Measurements from ENCODE around the gene GALM. TPM values are rescaled to one million over a fixed set of nuclear protein-coding genes. Genes with fewer than 3 reads are reported as not detected.
"Not testable (repeated sequence)": the region's sequence is repeated elsewhere in the genome, so short reads cannot be mapped to it uniquely, and the experiment has no call there.

The GALM gene
- total RNA-seq, 1 experiment from 2014 or later = 20.5 TPM

DNA sequence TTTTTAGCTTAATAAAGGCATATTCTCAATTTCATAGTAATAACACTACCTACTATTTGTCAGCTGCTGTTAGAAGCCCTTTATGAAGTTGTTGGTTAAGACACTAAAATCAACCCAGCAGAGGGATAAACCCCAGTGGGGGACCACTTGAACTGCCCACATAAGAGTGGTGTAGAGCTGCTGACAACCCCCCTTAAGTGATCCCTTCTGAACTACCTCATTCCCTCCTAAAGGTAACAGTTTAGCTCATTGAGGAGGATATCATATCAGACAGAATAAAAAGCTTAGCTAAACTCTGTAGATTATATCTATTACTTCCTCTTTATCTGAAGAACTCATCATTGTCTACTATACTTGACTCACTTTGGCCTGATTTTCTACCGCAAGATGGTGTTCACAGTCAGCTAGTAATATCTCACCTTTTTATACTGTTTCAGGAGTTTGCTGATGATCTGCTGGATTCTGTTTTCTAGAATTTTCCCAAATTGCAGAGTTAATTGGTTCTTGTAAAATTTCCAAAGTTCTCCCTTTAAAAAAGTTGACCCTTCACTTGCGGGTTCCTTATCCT, 16.2 kb downstream of the GALM start:
- in situ Hi-C loops (cut with HindIII; ENCODE audit: low pct_unique_long_range_greater_than_20kb, low sequenced_read_pairs) (no loop called here), intact Hi-C loops (cut with micrococcal nuclease; ENCODE audit: unreplicated experiment) (no loop called here)
- BruUV-seq (replicated peaks) = no TSS peak
- CTCF ChIA-PET = no interaction called here
- Histone ChIP-seq H3K9me3 (ENCODE audit: control insufficient read depth, insufficient read depth, low read depth, low read length) (no peaks in the 10 kb centered on the region), H3K4me3 (ENCODE audit: low read depth in 2 of 2, low read length in 2 of 2) (no peak overlapping the region), H3K27ac (ENCODE audit: low read length) (no peak overlapping the region), H3K36me3 (ENCODE audit: control insufficient read depth, insufficient read depth, low read length) (no peaks in the 10 kb centered on the region), H3K27me3 (ENCODE audit: control insufficient read depth, insufficient read depth, low read length) (no peaks in the 10 kb centered on the region), H3K4me1 (ENCODE audit: control insufficient read depth, insufficient read depth, low read length) (0 out of 2 replicates have a peak, but pooled peaks cover 6% of the 10 kb centered on the region)
- TF ChIP-seq SIN3A (IDR thresholded peaks at IDR 0.05; ENCODE audit: borderline replicate concordance, insufficient read depth, low read depth, low read length) (no peak), POLR2AphosphoS5 (IDR thresholded peaks at IDR 0.05; ENCODE audit: low read depth, low read length) (no peak), CTCF (IDR thresholded peaks at IDR 0.05) (no peak), TCF7L2 (IDR thresholded peaks at IDR 0.05; ENCODE audit: low read depth, low read length) (no peak)
- TF ChIP-seq, protein P1, sequence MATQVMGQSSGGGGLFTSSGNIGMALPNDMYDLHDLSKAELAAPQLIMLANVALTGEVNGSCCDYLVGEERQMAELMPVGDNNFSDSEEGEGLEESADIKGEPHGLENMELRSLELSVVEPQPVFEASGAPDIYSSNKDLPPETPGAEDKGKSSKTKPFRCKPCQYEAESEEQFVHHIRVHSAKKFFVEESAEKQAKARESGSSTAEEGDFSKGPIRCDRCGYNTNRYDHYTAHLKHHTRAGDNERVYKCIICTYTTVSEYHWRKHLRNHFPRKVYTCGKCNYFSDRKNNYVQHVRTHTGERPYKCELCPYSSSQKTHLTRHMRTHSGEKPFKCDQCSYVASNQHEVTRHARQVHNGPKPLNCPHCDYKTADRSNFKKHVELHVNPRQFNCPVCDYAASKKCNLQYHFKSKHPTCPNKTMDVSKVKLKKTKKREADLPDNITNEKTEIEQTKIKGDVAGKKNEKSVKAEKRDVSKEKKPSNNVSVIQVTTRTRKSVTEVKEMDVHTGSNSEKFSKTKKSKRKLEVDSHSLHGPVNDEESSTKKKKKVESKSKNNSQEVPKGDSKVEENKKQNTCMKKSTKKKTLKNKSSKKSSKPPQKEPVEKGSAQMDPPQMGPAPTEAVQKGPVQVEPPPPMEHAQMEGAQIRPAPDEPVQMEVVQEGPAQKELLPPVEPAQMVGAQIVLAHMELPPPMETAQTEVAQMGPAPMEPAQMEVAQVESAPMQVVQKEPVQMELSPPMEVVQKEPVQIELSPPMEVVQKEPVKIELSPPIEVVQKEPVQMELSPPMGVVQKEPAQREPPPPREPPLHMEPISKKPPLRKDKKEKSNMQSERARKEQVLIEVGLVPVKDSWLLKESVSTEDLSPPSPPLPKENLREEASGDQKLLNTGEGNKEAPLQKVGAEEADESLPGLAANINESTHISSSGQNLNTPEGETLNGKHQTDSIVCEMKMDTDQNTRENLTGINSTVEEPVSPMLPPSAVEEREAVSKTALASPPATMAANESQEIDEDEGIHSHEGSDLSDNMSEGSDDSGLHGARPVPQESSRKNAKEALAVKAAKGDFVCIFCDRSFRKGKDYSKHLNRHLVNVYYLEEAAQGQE (IDR thresholded peaks at IDR 0.05; ENCODE audit: insufficient read depth in 1 of 2, low read depth in 2 of 2, low read length in 1 of 2) = no peak
- DNase-seq (ENCODE audit: low read depth, low spot score) = no peak
- no peak for ATAC-seq
- POLR2A ChIA-PET = interaction anchor here (0.7 kb wide), 1 partner anchor 11 kb away, joined by 11 read pairs; no protein-coding TSS in a partner anchor

DNA sequence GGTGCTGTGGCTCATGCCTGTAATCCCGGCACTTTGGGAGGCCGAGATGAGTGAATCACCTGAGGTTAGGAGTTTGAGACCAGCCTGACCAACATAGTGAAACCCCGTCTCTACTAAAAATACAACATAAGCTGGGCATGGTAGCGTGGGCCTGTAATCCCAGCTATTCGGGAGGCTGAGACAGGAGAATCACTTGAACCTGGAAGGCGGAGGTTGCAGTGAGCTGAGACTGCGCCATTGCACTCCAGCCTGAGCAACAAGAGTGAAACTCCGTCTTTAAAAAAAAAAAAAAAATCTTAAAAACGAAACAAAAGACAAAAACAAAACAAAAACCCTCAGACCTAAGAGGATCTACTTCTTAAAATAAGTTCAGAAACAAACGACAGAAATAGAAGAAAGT, 16.7 kb downstream of the GALM start:
- DNase-seq (ENCODE audit: low read depth, low spot score); H3K36me3 ChIP-seq (ENCODE audit: control insufficient read depth, insufficient read depth, low read length); in situ Hi-C loops (cut with HindIII; ENCODE audit: low pct_unique_long_range_greater_than_20kb, low sequenced_read_pairs); CTCF ChIA-PET; H3K27me3 ChIP-seq (ENCODE audit: control insufficient read depth, insufficient read depth, low read length); ATAC-seq; intact Hi-C loops (cut with micrococcal nuclease; ENCODE audit: unreplicated experiment); H3K27ac ChIP-seq (ENCODE audit: low read length); H3K4me3 ChIP-seq (ENCODE audit: low read depth in 2 of 2, low read length in 2 of 2); H3K4me1 ChIP-seq (ENCODE audit: control insufficient read depth, insufficient read depth, low read length); BruUV-seq (replicated peaks); H3K9me3 ChIP-seq (ENCODE audit: control insufficient read depth, insufficient read depth, low read depth, low read length): not testable (repeated sequence)
- POLR2A ChIA-PET = interaction anchor here (0.7 kb wide), 1 partner anchor 11 kb away, joined by 11 read pairs; no protein-coding TSS in a partner anchor

DNA sequence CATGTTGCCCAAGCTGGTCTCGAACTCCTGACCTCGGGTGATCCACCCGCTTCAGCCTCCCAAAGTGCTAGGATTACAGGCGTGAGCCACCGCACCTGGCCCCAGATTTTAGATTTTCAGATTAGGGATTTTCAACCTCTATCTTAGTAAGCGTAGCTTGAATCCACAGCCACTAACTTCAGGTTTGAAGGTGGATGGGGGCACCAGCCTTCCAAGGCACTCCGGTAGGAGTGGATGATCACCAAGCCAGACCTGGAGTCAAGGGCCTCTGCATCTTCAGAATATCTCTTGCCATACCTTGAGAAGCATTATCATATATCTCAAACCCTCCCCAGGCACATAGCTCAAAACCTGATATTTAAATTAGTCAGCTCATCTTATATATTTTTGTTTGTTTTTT, 17.9 kb downstream of the GALM start:
- no peaks in the 10 kb centered on the region for H3K9me3 ChIP-seq (ENCODE audit: control insufficient read depth, insufficient read depth, low read depth, low read length)
- no peaks in the 10 kb centered on the region for H3K36me3 ChIP-seq (ENCODE audit: control insufficient read depth, insufficient read depth, low read length)
- CTCF ChIA-PET = no interaction called here
- POLR2A ChIA-PET = no interaction called here
- no peaks in the 10 kb centered on the region for H3K27me3 ChIP-seq (ENCODE audit: control insufficient read depth, insufficient read depth, low read length)
- ATAC-seq = no peak
- no TSS peak for BruUV-seq (replicated peaks)
- DNase-seq (ENCODE audit: low read depth, low spot score) = no peak
- in situ Hi-C loops (cut with HindIII; ENCODE audit: low pct_unique_long_range_greater_than_20kb, low sequenced_read_pairs) = no loop called here
- peak overlapping the region; percentile 36; the same call in 1 of the 2 replicates for H3K27ac ChIP-seq (ENCODE audit: low read length)
- 0 out of 2 replicates have a peak, but pooled peaks cover 6% of the 10 kb centered on the region for H3K4me1 ChIP-seq (ENCODE audit: control insufficient read depth, insufficient read depth, low read length)
- H3K4me3 ChIP-seq (ENCODE audit: low read depth in 2 of 2, low read length in 2 of 2) = no peak overlapping the region
- intact Hi-C loops (cut with micrococcal nuclease; ENCODE audit: unreplicated experiment) = no loop called here
- no peak for TF ChIP-seq CTCF (IDR thresholded peaks at IDR 0.05)
- TF ChIP-seq POLR2AphosphoS5 (IDR thresholded peaks at IDR 0.05; ENCODE audit: low read depth, low read length) = no peak
- TF ChIP-seq TCF7L2 (IDR thresholded peaks at IDR 0.05; ENCODE audit: low read depth, low read length) = no peak
- no peak for TF ChIP-seq SIN3A (IDR thresholded peaks at IDR 0.05; ENCODE audit: borderline replicate concordance, insufficient read depth, low read depth, low read length)
- TF ChIP-seq, protein P1 (IDR thresholded peaks at IDR 0.05; ENCODE audit: insufficient read depth in 1 of 2, low read depth in 2 of 2, low read length in 1 of 2) = no peak
